HG03025 (cell line): ENCODE measurements around the gene APH1B.

Experiments used
- ATAC-seq: cut with Tn5 transposase; IDR thresholded peaks from one replicate; pipeline ENCODE4 v1.9.1; 2021; ENCODE audit warnings: mild to moderate bottlenecking, moderate library complexity; ENCODE audit not compliant: unreplicated experiment, low FRiP score

The APH1B gene

GRCh38 chr15:63348392-63348791 is 71.0 kb downstream of the APH1B start:
- ATAC-seq = no peak

GRCh38 chr15:63349156-63349555 is 71.8 kb downstream of the APH1B start:
- no peak for ATAC-seq

- ATAC-seq = no peak
Observed at GRCh38 chr15:63349621-63350020, 72.2 kb downstream of the APH1B start.

DNA sequence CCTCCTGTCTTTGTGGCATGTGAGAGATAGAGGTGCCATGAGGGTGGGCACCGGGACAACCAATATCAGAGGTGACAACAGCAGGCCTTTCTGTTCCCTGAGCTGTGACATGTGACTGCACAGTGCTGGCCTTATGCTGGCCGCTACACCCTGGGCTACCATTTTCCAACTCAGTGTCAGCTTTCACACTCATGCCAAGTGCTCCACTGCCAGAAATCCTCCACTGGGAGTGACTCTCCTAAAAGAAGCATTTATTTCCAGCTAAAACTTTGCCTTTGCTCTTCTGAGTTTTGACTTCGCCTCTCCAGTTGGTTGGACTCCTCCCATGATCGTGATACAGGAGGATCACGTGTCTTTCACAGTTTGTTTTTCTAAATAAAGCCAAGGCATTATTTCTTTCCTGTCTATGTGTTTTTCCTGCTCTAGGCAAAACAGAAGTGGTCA is 72.8 kb downstream of the APH1B start:
- no peak for ATAC-seq

- no peak for ATAC-seq
Observed at GRCh38 chr15:63351170-63351569, 73.8 kb downstream of the APH1B start.

DNA sequence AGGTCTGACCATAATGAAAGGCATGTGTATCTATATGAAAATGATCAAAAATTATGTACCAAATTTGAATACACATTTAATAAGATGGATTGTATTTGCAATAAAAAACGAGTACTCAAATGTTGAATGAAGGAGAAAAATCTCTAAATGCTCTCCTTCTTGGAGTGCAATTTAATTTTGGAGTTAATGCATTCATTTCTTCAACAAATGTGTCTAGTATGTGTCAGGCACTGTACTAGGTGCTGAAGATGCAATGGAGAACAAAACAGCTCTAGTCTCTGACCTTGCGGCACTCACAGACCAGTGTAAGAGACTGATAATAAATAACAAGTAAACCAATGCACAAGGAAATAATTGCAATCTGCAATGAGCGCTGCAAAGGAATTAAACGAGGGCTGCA is 75.4 kb downstream of the APH1B start:
- ATAC-seq = no peak

- no peak for ATAC-seq
Observed at GRCh38 chr15:63353261-63353660, 75.9 kb downstream of the APH1B start.

- no peak for ATAC-seq
Observed at GRCh38 chr15:63353887-63354286, 76.5 kb downstream of the APH1B start.

GRCh38 chr15:63354821-63355650 is 77.6 kb downstream of the APH1B start:
- no peak for ATAC-seq

GRCh38 chr15:63357061-63357460 is 79.7 kb downstream of the APH1B start:
- no peak for ATAC-seq

DNA sequence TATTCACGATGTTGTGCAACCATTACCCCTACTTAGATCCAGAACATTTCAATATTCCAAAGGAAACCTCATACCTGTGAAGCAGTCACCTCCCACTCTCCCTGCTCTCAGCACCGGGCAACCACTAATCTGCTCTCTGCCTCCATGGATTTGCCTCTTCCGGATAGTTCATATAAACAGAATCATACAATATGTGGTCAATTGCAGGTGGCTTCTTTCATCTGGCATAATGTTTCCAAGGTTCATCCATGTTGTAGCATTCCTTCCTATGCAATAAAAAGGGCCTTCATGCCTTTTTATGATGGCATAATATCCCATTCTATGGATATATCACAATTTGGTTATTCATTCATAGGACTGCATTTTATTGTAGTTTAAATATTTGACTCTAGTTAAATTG is 80.3 kb downstream of the APH1B start:
- ATAC-seq = no peak

DNA sequence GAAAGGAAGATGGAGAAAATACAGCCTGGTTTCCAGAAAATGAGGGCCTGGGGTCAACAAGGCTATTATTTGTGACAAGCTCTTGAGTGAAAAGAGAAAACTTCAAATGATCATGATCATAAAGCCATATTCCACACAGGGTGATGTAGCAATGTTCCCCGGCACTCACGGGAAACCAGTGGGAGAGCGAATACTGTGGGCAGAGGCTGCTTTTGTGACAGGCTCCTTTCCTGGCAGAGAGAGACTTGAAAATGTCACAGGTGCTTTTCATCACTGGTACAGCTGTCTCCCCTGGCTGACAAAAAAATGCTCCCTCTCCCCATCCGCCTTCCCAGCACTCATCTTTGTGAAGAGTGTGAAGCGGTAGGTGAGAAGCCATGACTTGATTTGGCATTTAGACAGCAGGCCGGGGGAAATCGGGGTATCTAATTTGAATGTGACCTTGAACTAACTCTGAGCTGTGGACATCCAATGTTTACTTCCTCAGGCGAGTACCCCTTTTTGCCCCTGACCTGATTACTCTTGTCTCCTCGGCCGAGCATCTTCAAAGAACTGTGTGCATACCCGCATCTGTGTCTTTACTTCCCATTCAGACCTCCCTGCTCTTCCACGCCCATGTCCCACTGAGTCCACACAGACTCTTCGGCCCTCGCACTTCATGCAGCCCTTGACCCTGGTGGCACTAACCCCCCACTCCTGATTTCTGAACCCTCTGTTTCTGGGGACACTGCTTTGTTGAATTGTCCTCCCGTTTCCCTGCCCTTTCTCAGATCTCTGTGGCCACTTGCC is 81.0 kb downstream of the APH1B start:
- ATAC-seq = no peak
